K562 (cell line): Measurements from ENCODE around the gene FGF12. TPM values are rescaled to one million over a fixed set of nuclear protein-coding genes. Genes with fewer than 3 reads are reported as not detected.

Source experiments
- ATAC-seq: fragments of 200-7000 bp; cut with Tn5 transposase; 3 replicates; pipeline ENCODE4 v1.9.1; 2020; ENCODE audit warnings: moderate library complexity
- BruUV-seq: library from RNA; stranded (reverse); fragments of 400-500 nt; replicated peaks from 2 replicates; lab custom pipeline; 2021; lab: Mats Ljungman, UMichigan
- CTCF ChIA-PET: fragments of 300-600 bp; formaldehyde crosslinking; extraction: SDS; loops from one replicate; lab custom pipeline; 2021; ENCODE audit warnings: low intra/inter-chr PET ratio; lab: Yijun Ruan, JAX
- POLR2A ChIA-PET: fragments of 300-600, 350-650 bp; sonication (Branson Sonifier 250); formaldehyde crosslinking; extraction: SDS; loops from one replicate; lab custom pipeline; 2021; ENCODE audit warnings: antibody characterized with exemption, inconsistent platforms; lab: Yijun Ruan, JAX
- DNase-seq, 4 experiments: peaks; one replicate each; pipeline versions ENCODE4 v3.0.0 to v3.0.0-alpha.2; 2011 to 2018; ENCODE audit warnings: low spot score in 3 of 4, mixed read lengths in 3 of 4; ENCODE audit errors: extremely low read depth in 1 of 4
- FAIRE-seq: peaks from 2 replicates; lab custom pipeline; 2011; peaks lifted over from hg19 to GRCh38; lab: Jason Lieb, UNC
- H2AFZ ChIP-seq: 2 replicates; pipeline ENCODE4 v1.6.0; 2011; ENCODE audit warnings: low read depth, low read length, control low read depth, inconsistent platforms
- H3K27ac ChIP-seq: fragments of 200-600 bp; 3 replicates; pipeline ENCODE4 v1.8.0; 2011; ENCODE audit warnings: low read depth, mild to moderate bottlenecking, control low read depth, inconsistent platforms, low read length, moderate library complexity, mixed read lengths; ENCODE audit errors: extremely low read depth
- H3K27me3 ChIP-seq, 2 experiments: fragments of 300-600 bp in 1 of 2; 2 replicates in 1 of 2; 3 replicates in 1 of 2; pipeline versions ENCODE4 v1.6.0 to v1.8.0; 2011; ENCODE audit warnings: inconsistent platforms in 2 of 2, low read length in 2 of 2, mild to moderate bottlenecking in 1 of 2, mixed read lengths in 1 of 2, moderate library complexity in 1 of 2; ENCODE audit not compliant: control insufficient read depth in 2 of 2, insufficient read depth in 2 of 2
- H3K36me3 ChIP-seq: fragments of 300-600 bp; 3 replicates; pipeline ENCODE4 v1.8.0; 2011; ENCODE audit warnings: mild to moderate bottlenecking, low read length, inconsistent platforms; ENCODE audit not compliant: control insufficient read depth, insufficient read depth
- H3K4me1 ChIP-seq, 2 experiments: fragments of 200-600 bp in 1 of 2; replicated peaks in 1 of 2; 2 replicates in 1 of 2; 3 replicates in 1 of 2; pipeline versions ENCODE4 v1.5.1 to v1.8.0; 2011; ENCODE audit warnings: inconsistent platforms in 2 of 2, low read length in 2 of 2, mild to moderate bottlenecking in 1 of 2, mixed read lengths in 1 of 2, moderate library complexity in 1 of 2; ENCODE audit not compliant: control insufficient read depth in 2 of 2, insufficient read depth in 2 of 2
- H3K4me2 ChIP-seq: 2 replicates; pipeline ENCODE4 v1.6.1; 2011; ENCODE audit warnings: low read length, control low read depth, inconsistent platforms, mixed read lengths; ENCODE audit not compliant: insufficient read depth
- H3K4me3 ChIP-seq: fragments of 200-600 bp; sonication (generic), shearing (Covaris generic); 2 replicates; pipeline ENCODE4 v1.5.1; 2016; ENCODE audit warnings: control low read depth, inconsistent platforms
- H3K79me2 ChIP-seq: fragments of 200-600 bp; 3 replicates; pipeline ENCODE4 v1.8.0; 2011; ENCODE audit warnings: low read length, inconsistent platforms; ENCODE audit not compliant: control insufficient read depth, insufficient read depth
- H3K9ac ChIP-seq, 2 experiments: 2 replicates each; pipeline versions ENCODE4 v1.6.0 to v1.6.1; 2011; ENCODE audit warnings: low read depth in 2 of 2, low read length in 2 of 2, control low read depth in 1 of 2, inconsistent platforms in 1 of 2, mild to moderate bottlenecking in 1 of 2, mixed read lengths in 1 of 2; ENCODE audit not compliant: insufficient read depth in 1 of 2
- H3K9me1 ChIP-seq: one replicate; pipeline ENCODE4 v1.6.0; 2011; ENCODE audit warnings: inconsistent platforms, mild to moderate bottlenecking, low read length, moderate library complexity; ENCODE audit not compliant: control insufficient read depth, insufficient read depth
- H3K9me3 ChIP-seq: replicated peaks from 2 replicates; pipeline ENCODE4 v1.5.1; 2011; ENCODE audit warnings: low read depth, low read length, inconsistent platforms; ENCODE audit not compliant: control insufficient read depth, insufficient read depth
- H4K20me1 ChIP-seq: replicated peaks from 2 replicates; pipeline ENCODE4 v1.6.1; 2011; ENCODE audit warnings: low read length, inconsistent platforms, mixed read lengths; ENCODE audit not compliant: control insufficient read depth, insufficient read depth
- ATF2 ChIP-seq: sonication (generic); formaldehyde crosslinking; IDR thresholded peaks from 2 replicates; pipeline ENCODE4 v1.8.1; 2022; ENCODE audit warnings: missing genetic modification reagents
- CBFA2T2 ChIP-seq: fragments of 450-650 bp; conservative IDR thresholded peaks from 2 replicates; pipeline ENCODE4 v1.6.1; 2017; ENCODE audit warnings: mild to moderate bottlenecking
- DPF2 ChIP-seq: fragments of 450-650 bp; IDR thresholded peaks from 2 replicates; pipeline ENCODE4 v1.6.1; 2016
- KAT2B ChIP-seq: IDR thresholded peaks from one replicate; pipeline ENCODE4 v1.6.1; 2012; ENCODE audit warnings: low read depth, mild to moderate bottlenecking, control low read depth, inconsistent platforms, low read length, moderate library complexity
- MTA3 ChIP-seq: fragments of 450-650 bp; formaldehyde crosslinking; IDR thresholded peaks from 2 replicates; pipeline ENCODE4 v1.6.1; 2017; ENCODE audit warnings: mild to moderate bottlenecking, borderline replicate concordance
- MTF1 ChIP-seq: fragments of 250-450 bp; sonication (Bioruptor Pico); IDR thresholded peaks from 2 replicates; pipeline ENCODE4 v1.9.0; 2021; ENCODE audit warnings: moderate library complexity, mild to moderate bottlenecking, inconsistent platforms, borderline replicate concordance
- NR0B1 ChIP-seq: fragments of 450-650 bp; IDR thresholded peaks from one replicate; pipeline ENCODE4 v1.6.1; 2018; ENCODE audit warnings: mild to moderate bottlenecking, moderate library complexity; ENCODE audit not compliant: partially characterized antibody
- PURB ChIP-seq: sonication (generic); formaldehyde crosslinking; IDR thresholded peaks from 2 replicates; pipeline ENCODE4 v1.9.0; 2021; ENCODE audit warnings: low read depth, mild to moderate bottlenecking, missing genetic modification reagents
- TARDBP ChIP-seq: fragments of 450-650 bp; IDR thresholded peaks from 2 replicates; pipeline ENCODE4 v1.6.1; 2016
- U2AF2 ChIP-seq: fragments of 200-400 bp; formaldehyde crosslinking; optimal IDR thresholded peaks from 2 replicates; pipeline ENCODE3; 2017; ENCODE audit warnings: low read depth, mild to moderate bottlenecking, low read length
- ZC3H8 ChIP-seq: fragments of 450-650 bp; IDR thresholded peaks from 2 replicates; pipeline ENCODE4 v1.6.1; 2017
- ZNF695 ChIP-seq: fragments of 450-650 bp; formaldehyde crosslinking; IDR thresholded peaks from 2 replicates; pipeline ENCODE4 v1.4.0; 2020; ENCODE audit warnings: mild to moderate bottlenecking, moderate library complexity
- ZNF717 ChIP-seq: fragments of 250-450 bp; sonication (Bioruptor Pico); IDR thresholded peaks from 2 replicates; pipeline ENCODE4 v1.5.0; 2021
- WGBS: fragments of 100-300 bp; shearing (Covaris generic); methylation state at CpG from one replicate; pipeline ENCODE4 v1.1.6; 2016; ENCODE audit warnings: low coverage, mixed read lengths; ENCODE audit not compliant: insufficient coverage; ENCODE audit errors: missing lambda C conversion rate; 5-methylcytosine and 5-hydroxymethylcytosine counted together
- in situ Hi-C: fragments of 300-500 bp; cut with MboI; formaldehyde crosslinking; loops from 4 replicates; pipeline ENCODE4 v1.15.0; 2018; ENCODE audit warnings: inconsistent platforms, mixed read lengths
- intact Hi-C: fragments of 100-400 bp; cut with micrococcal nuclease; formaldehyde crosslinking; loops from 2 replicates; pipeline ENCODE4 v1.14.2; 2022
- polyA plus RNA-seq, 8 experiments: library from polyadenylated mRNA; depleted of rRNA in 4 of 8; stranded (reverse) in 5 of 8; unstranded in 3 of 8; fragments of >200 nt; fragmentation: Nextera tagmentation in 2 of 8; fragmentation: Illumina TruSeq in 1 of 8; extraction: Ambion mirVana in 2 of 8; extraction: Trizol in 1 of 8; gene quantifications; 2 replicates each; pipeline versions ENCODE4 v1.2.1 to v1.2.3, GENCODE V29; 2011 to 2014; ENCODE audit warnings: inconsistent platforms in 1 of 8, missing spikeins in 1 of 8
- total RNA-seq, 7 experiments: library from RNA; depleted of rRNA in 6 of 7; stranded (reverse); fragments of >200 nt in 6 of 7; fragmentation: Illumina TruSeq in 2 of 7; extraction: Trizol in 2 of 7; gene quantifications; 2 replicates each; pipeline versions ENCODE4 v1.2.1 to v1.2.3, GENCODE V29; 2011 to 2021; ENCODE audit warnings: low replicate concordance in 1 of 7
- TF ChIP-seq, protein P1 (sequence below): sonication (generic); formaldehyde crosslinking; IDR thresholded peaks from 2 replicates; pipeline ENCODE4 v1.8.0; 2022; ENCODE audit warnings: missing genetic modification reagents, mild to moderate bottlenecking, moderate library complexity, borderline replicate concordance
- TF ChIP-seq, protein P2 (sequence below): sonication (generic); IDR thresholded peaks from 2 replicates; pipeline ENCODE4 v1.6.1; 2016

Gene FGF12
- total and polyA plus RNA-seq, 9 of the 15 experiments (the other 6 are each of a cell fraction or from before 2014, with no cell fraction given), result not detected

GRCh38 chr3:192636517-192637444, 90.6 kb downstream of the FGF12 start (continued):
- TF ChIP-seq, protein P1, sequence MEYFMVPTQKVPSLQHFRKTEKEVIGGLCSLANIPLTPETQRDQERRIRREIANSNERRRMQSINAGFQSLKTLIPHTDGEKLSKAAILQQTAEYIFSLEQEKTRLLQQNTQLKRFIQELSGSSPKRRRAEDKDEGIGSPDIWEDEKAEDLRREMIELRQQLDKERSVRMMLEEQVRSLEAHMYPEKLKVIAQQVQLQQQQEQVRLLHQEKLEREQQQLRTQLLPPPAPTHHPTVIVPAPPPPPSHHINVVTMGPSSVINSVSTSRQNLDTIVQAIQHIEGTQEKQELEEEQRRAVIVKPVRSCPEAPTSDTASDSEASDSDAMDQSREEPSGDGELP (CRISPR knock-in tag), result no peak
- no peak for TF ChIP-seq MTF1 (CRISPR knock-in tag)
- TF ChIP-seq, protein P2, sequence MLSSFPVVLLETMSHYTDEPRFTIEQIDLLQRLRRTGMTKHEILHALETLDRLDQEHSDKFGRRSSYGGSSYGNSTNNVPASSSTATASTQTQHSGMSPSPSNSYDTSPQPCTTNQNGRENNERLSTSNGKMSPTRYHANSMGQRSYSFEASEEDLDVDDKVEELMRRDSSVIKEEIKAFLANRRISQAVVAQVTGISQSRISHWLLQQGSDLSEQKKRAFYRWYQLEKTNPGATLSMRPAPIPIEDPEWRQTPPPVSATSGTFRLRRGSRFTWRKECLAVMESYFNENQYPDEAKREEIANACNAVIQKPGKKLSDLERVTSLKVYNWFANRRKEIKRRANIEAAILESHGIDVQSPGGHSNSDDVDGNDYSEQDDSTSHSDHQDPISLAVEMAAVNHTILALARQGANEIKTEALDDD, result no peak

DNA sequence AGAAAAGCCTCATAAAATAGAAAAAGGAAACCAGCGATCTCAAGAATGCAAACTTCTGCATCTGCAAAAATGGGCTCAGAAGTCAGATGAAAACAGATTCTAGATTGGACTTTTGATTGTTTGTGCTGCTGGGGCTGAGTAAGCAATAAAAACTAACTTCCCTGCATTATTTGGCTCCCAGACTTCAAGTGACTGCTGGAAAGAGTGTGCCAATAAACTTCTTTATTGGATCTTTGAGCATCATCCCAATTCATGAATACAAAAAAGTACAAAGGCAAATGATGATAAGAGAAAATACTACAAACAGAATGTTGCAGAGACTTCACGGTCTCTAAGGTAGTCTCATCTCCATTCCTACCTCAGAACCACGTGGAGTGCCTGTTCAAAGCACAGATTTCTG, 97.9 kb downstream of the FGF12 start:
- ATAC-seq (no peak), FAIRE-seq (no peak), DNase-seq (no peak)
- H3K36me3 ChIP-seq, result no peaks in the 10 kb centered on the region
- H3K79me2 ChIP-seq, result no peaks in the 10 kb centered on the region
- no peak overlapping the region for H3K4me2 ChIP-seq
- no peak overlapping the region for H3K27ac ChIP-seq
- intact Hi-C loops (no loop called here), in situ Hi-C loops (no loop called here)
- WGBS, result 2% methylated on average over 3 of the region's 3 CpGs
- H3K9ac ChIP-seq, result no peak overlapping the region
- no peaks in the 10 kb centered on the region for H4K20me1 ChIP-seq
- ChIA-PET POLR2A (interaction anchor here (0.5 kb wide), 1 partner anchor 1501 kb away, joined by 3 read pairs; no protein-coding TSS in a partner anchor), CTCF (no interaction called here)
- no TSS peak for BruUV-seq
- H3K9me3 ChIP-seq, result no peaks in the 10 kb centered on the region
- H3K4me3 ChIP-seq, result no peak overlapping the region
- no peaks in the 10 kb centered on the region for H3K4me1 ChIP-seq
- no peaks in the 10 kb centered on the region for H3K27me3 ChIP-seq
- no peaks in the 10 kb centered on the region for H3K9me1 ChIP-seq
- no peak overlapping the region for H2AFZ ChIP-seq
- TF ChIP-seq DPF2 (no peak), ZNF695 (CRISPR knock-in tag) (no peak), U2AF2 (no peak), ATF2 (CRISPR knock-in tag) (no peak), ZC3H8 (no peak), ZNF717 (no peak), KAT2B (no peak), CBFA2T2 (no peak), NR0B1 (no peak), TARDBP (no peak), PURB (CRISPR knock-in tag) (no peak), MTA3 (no peak)
